ENCODE results near the gene ZNF717.
"Not testable (repeated sequence)": the region's sequence is repeated elsewhere in the genome, so short reads cannot be mapped to it uniquely, and the experiment has no call there.

The ZNF717 gene

DNA sequence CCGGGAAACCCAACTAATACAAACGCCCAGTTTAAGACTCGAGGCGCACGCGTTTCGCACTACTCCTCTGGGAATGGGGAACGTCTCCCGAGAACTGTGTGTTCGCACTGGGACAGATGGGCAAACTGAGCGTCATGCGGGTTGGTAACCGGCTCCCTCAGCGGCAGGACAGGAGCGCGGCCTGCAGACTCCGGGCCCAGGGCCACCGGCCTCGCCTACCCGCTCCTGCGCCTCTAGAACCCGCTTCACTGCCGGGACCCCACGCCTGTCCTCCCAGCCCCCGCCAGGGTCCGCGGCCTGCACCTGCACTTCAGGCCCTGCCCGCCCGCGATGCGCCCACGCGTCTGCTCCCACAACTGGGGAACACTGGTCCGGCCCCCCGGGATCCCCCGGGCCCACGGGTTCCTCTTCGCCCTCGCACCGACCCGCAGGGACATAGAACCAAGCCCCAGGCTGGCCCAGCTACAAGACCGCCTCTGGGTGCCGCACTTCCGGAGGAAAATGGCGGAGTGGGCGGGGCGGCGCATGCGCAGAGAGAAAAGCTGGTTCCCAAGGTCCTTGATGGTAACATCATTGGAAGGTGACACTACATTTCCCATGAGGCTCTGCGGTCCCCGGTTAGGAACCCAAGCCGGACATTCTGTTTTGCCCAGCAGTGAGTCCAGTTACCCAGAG lies at the start of gene ZNF717:
ZNF717 (minus strand) TSS at position 469 of the 675 bp plus-strand sequence. CDS start 2,187 bp downstream, outside the sequence.
- H3K27me3 Mint-ChIP-seq (ENCODE audit: low read depth); H3K4me1 Mint-ChIP-seq (ENCODE audit: low read depth): not testable (repeated sequence)
- H3K9me3 Mint-ChIP-seq = peaks cover 31% of the 10 kb centered on the region
- peak within 1 kb of the TSS; percentile 87 for H3K27ac Mint-ChIP-seq
- peak within 1 kb of the TSS; percentile 82 for H3K4me3 Mint-ChIP-seq
- peaks cover 16% of the 10 kb centered on the region for H3K36me3 Mint-ChIP-seq (ENCODE audit: low read depth)

GRCh38 chr3:75831076-75831475 lies 45.7 kb upstream of the ZNF717 start:
- H3K4me1 Mint-ChIP-seq (ENCODE audit: low read depth); H3K27ac Mint-ChIP-seq; H3K36me3 Mint-ChIP-seq (ENCODE audit: low read depth); H3K4me3 Mint-ChIP-seq; H3K27me3 Mint-ChIP-seq (ENCODE audit: low read depth): not testable (repeated sequence)
- peaks cover 18% of the 10 kb centered on the region for H3K9me3 Mint-ChIP-seq

DNA sequence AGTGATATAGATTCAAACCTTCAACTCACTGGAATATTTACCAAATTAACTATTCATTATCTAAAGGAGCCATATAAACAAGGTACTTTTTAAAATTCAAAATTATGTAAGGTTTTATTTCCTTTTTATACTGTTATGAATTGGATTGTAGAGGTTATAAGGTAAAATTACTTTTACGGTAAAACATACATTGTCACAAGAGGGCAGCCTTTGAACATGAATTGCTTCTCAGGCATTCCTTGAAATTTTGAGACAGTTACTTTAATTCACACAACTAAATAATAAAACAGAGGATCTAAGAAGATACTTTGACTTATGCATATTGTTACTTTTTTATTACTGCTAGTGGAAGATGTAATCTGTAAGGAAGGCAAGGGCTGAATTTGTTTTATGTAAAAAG lies 32.7 kb upstream of the ZNF717 start:
- peaks cover 14% of the 10 kb centered on the region for H3K9me3 Mint-ChIP-seq
- not testable (repeated sequence) for H3K4me3 Mint-ChIP-seq; H3K36me3 Mint-ChIP-seq (ENCODE audit: low read depth); H3K4me1 Mint-ChIP-seq (ENCODE audit: low read depth); H3K27ac Mint-ChIP-seq; H3K27me3 Mint-ChIP-seq (ENCODE audit: low read depth)

DNA sequence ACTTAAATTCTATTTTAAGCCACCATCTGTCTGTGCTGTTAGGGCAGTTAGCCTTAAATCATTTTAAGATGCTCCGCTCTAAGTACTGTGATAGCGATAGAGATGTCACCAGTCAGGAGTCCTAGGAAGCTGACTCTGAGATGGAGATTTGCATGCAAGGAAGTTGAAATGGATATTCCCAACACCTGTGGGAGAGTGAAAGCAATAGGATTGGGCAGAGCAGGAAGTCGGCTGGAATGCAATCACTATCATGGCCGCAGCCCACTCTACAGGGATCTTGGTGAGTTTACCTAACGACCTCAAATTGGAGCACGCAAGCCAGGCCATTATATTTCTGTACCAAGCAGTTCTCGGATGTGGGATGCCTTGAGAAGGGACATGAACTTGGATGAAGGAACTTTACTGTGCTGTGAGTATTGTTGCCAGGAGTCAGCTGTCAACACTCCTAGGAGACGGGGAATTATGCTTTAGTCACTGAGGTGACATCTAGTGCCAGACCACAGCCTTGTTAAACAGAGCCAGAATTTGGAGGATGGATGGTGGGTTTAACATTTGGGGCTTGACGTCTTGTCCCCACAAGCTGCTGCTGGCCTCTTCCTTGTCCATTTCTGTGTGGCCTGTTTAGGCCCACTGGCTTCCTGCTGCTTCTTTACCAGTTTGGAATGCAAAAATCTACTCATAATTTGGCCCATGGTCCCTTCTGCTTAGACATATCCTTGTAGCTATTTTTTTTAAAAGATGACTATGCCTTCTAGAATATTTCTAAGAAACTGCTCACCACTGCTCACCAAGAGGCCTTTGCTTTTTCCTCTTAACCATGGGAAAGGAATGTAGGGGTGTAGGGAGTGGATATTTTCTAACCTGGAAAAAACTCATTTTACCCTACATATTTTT lies 31.2 kb upstream of the ZNF717 start:
- H3K27ac Mint-ChIP-seq; H3K4me1 Mint-ChIP-seq (ENCODE audit: low read depth); H3K27me3 Mint-ChIP-seq (ENCODE audit: low read depth); H3K4me3 Mint-ChIP-seq; H3K36me3 Mint-ChIP-seq (ENCODE audit: low read depth): not testable (repeated sequence)
- H3K9me3 Mint-ChIP-seq = peaks cover 10% of the 10 kb centered on the region

GRCh38 chr3:75814797-75815196 lies 29.4 kb upstream of the ZNF717 start:
- H3K4me3 Mint-ChIP-seq = no peak overlapping the region
- H3K4me1 Mint-ChIP-seq (ENCODE audit: low read depth) = no peaks in the 10 kb centered on the region
- H3K27ac Mint-ChIP-seq = no peak overlapping the region
- H3K36me3 Mint-ChIP-seq (ENCODE audit: low read depth) = no peaks in the 10 kb centered on the region
- H3K27me3 Mint-ChIP-seq (ENCODE audit: low read depth) = no peaks in the 10 kb centered on the region
- peaks cover 13% of the 10 kb centered on the region for H3K9me3 Mint-ChIP-seq

- peaks cover 33% of the 10 kb centered on the region for H3K36me3 Mint-ChIP-seq (ENCODE audit: low read depth)
- peaks cover 55% of the 10 kb centered on the region for H3K9me3 Mint-ChIP-seq
Observed at GRCh38 chr3:75782506-75782905, 2.8 kb downstream of the ZNF717 start.

GRCh38 chr3:75781079-75781745 lies 4.1 kb downstream of the ZNF717 start:
- Mint-ChIP-seq H3K36me3 (ENCODE audit: low read depth) (peaks cover 44% of the 10 kb centered on the region), H3K27me3 (ENCODE audit: low read depth) (no peaks in the 10 kb centered on the region), H3K9me3 (peaks cover 63% of the 10 kb centered on the region), H3K4me3 (no peak overlapping the region), H3K4me1 (ENCODE audit: low read depth) (peaks cover 5% of the 10 kb centered on the region), H3K27ac (no peak overlapping the region)

More at GRCh38 chr3:75782506-75782905, 2.8 kb downstream of the ZNF717 start:
- Mint-ChIP-seq H3K4me1 (ENCODE audit: low read depth) (peaks cover 7% of the 10 kb centered on the region), H3K27ac (no peak overlapping the region), H3K27me3 (ENCODE audit: low read depth) (no peaks in the 10 kb centered on the region), H3K4me3 (no peak overlapping the region)

DNA sequence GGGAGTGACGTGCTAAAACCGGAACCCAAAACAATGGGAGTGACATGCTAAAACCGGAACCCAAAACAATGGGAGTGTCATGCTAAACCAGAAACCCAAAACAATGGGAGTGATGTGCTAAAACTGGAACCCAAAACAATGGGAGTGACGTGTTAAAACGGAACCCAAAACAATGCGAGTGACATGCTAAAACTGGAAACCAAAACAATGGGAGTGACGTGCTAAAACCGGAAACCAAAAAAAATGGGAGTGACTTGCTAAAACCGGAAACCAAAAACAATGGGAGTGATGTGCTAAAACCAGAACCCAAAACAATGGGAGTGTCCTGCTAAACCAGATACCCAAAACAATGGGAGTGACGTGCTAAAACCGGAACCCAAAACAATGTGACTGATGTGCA lies 7.6 kb downstream of the ZNF717 start:
- Mint-ChIP-seq H3K9me3 (peaks cover 48% of the 10 kb centered on the region), H3K36me3 (ENCODE audit: low read depth) (peaks cover 40% of the 10 kb centered on the region)
- H3K27me3 Mint-ChIP-seq (ENCODE audit: low read depth); H3K4me1 Mint-ChIP-seq (ENCODE audit: low read depth); H3K27ac Mint-ChIP-seq; H3K4me3 Mint-ChIP-seq: not testable (repeated sequence)

- Mint-ChIP-seq H3K9me3 (peaks cover 38% of the 10 kb centered on the region), H3K36me3 (ENCODE audit: low read depth) (peaks cover 13% of the 10 kb centered on the region)
- not testable (repeated sequence) for H3K4me1 Mint-ChIP-seq (ENCODE audit: low read depth); H3K27me3 Mint-ChIP-seq (ENCODE audit: low read depth); H3K27ac Mint-ChIP-seq; H3K4me3 Mint-ChIP-seq
Observed at GRCh38 chr3:75771631-75772030, 13.7 kb downstream of the ZNF717 start.

GRCh38 chr3:75768303-75769017 lies 16.9 kb downstream of the ZNF717 start:
- Mint-ChIP-seq H3K27ac (no peak overlapping the region), H3K9me3 (peaks cover 53% of the 10 kb centered on the region), H3K36me3 (ENCODE audit: low read depth) (peaks cover 14% of the 10 kb centered on the region), H3K4me1 (ENCODE audit: low read depth) (no peaks in the 10 kb centered on the region), H3K4me3 (no peak overlapping the region), H3K27me3 (ENCODE audit: low read depth) (no peaks in the 10 kb centered on the region)

GRCh38 chr3:75737831-75738493 lies 47.4 kb downstream of the ZNF717 start:
- Mint-ChIP-seq H3K27ac (no peak overlapping the region), H3K4me3 (no peak overlapping the region), H3K4me1 (ENCODE audit: low read depth) (no peaks in the 10 kb centered on the region), H3K9me3 (peaks cover 84% of the 10 kb centered on the region), H3K36me3 (ENCODE audit: low read depth) (peaks cover 43% of the 10 kb centered on the region), H3K27me3 (ENCODE audit: low read depth) (no peaks in the 10 kb centered on the region)

DNA sequence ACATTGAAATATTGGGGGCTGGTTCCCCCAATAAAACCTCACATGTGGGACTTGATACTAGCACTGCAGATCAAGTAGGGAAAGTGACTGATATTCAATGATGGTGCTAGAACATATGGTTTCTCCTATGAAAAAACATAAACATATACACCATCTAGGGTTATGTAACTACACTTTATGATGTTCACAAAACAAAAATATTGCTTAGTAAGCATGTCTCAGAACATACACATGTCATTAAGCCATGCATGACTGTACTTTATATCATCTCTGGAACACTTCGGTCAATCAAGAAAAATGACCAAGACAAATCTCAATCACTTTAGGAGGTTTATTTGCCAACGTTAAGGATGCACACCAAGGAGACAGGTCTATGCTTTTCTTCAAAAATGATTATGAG lies 57.4 kb downstream of the ZNF717 start:
- Mint-ChIP-seq H3K9me3 (peaks cover 80% of the 10 kb centered on the region), H3K4me3 (no peak overlapping the region), H3K4me1 (ENCODE audit: low read depth) (no peaks in the 10 kb centered on the region), H3K36me3 (ENCODE audit: low read depth) (peaks cover 15% of the 10 kb centered on the region), H3K27ac (no peak overlapping the region), H3K27me3 (ENCODE audit: low read depth) (no peaks in the 10 kb centered on the region)

DNA sequence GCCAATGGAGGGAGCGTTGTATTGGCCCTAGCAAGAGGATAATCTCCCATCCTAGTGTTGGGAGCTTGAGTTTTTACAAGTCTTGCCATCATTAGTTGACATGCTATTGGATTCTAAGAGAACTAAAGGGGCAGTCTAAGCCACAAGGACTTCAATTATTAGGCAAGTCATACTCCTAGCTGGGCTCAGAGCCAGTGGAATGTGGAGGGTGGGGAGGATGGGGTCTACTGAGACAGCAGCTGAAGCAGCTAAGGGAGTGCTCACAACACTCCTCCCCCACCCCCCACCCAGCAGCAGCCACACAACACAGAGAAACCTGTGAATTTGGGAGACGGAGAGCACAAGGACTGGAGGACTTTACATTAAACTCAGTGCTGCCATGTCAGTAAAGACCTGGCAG lies 93.3 kb downstream of the ZNF717 start:
- Mint-ChIP-seq H3K27ac (no peak overlapping the region), H3K27me3 (ENCODE audit: low read depth) (no peaks in the 10 kb centered on the region), H3K4me3 (no peak overlapping the region), H3K36me3 (ENCODE audit: low read depth) (peaks cover 2% of the 10 kb centered on the region), H3K4me1 (ENCODE audit: low read depth) (no peaks in the 10 kb centered on the region), H3K9me3 (peaks cover 46% of the 10 kb centered on the region)

- Mint-ChIP-seq H3K27ac (no peak overlapping the region), H3K27me3 (ENCODE audit: low read depth) (no peaks in the 10 kb centered on the region), H3K36me3 (ENCODE audit: low read depth) (peaks cover 2% of the 10 kb centered on the region), H3K4me3 (no peak overlapping the region), H3K9me3 (peaks cover 49% of the 10 kb centered on the region), H3K4me1 (ENCODE audit: low read depth) (no peaks in the 10 kb centered on the region)
Observed at GRCh38 chr3:75687323-75687722, 98.0 kb downstream of the ZNF717 start.

All from T-helper 1 cell treated with Interleukin-12 subunit alpha and Interleukin-12 subunit beta and Interleukin-4 antibody, amounts not matched to agents 30 μg/mL and 1 μg/mL, for 36 hours (primary cell).